GM12873 (cell line): ENCODE data around the gene DAPK1.

ENCODE experiments used
- TF ChIP-seq, protein P1 (sequence below): IDR thresholded peaks from 2 replicates; pipeline ENCODE4 v1.5.1; 2012; ENCODE audit warnings: low read depth, mild to moderate bottlenecking, moderate library complexity, low read length, control low read depth; ENCODE audit not compliant: insufficient read depth; ENCODE audit errors: missing control alignments

The DAPK1 gene

DNA sequence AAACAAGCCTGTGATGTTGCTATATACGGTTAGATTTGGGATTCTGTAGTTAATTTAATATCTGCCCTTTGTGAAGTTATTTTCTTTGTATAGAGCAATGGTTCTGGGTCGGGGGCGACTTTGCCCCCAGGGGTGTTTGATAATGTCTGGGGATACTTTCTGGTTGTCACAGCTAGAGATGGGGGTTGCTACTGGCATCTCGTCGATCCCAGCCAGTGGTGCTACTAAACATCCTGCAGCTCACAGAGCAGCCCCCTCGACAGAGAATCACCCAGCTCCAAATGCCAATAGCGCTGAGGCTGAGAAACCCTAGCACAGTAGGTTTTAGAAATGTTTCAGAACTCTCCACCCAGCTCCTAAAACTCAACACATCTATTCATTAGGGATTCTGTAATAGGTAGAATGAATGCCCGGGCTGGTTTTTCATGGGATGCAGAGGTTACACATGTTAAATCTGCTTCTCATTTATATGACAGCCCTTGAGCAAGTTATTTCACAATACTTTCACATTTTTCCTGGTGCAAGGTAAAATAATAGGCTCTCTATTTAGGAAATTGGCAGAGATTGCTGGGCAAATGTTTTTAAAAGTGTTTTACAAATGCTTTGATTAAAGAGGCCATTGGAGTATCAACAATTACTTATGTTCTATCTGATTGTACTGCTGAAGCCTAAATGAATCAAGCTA lies 153.1 kb downstream of the DAPK1 start:
- TF ChIP-seq, protein P1, sequence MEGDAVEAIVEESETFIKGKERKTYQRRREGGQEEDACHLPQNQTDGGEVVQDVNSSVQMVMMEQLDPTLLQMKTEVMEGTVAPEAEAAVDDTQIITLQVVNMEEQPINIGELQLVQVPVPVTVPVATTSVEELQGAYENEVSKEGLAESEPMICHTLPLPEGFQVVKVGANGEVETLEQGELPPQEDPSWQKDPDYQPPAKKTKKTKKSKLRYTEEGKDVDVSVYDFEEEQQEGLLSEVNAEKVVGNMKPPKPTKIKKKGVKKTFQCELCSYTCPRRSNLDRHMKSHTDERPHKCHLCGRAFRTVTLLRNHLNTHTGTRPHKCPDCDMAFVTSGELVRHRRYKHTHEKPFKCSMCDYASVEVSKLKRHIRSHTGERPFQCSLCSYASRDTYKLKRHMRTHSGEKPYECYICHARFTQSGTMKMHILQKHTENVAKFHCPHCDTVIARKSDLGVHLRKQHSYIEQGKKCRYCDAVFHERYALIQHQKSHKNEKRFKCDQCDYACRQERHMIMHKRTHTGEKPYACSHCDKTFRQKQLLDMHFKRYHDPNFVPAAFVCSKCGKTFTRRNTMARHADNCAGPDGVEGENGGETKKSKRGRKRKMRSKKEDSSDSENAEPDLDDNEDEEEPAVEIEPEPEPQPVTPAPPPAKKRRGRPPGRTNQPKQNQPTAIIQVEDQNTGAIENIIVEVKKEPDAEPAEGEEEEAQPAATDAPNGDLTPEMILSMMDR: no peak

DNA sequence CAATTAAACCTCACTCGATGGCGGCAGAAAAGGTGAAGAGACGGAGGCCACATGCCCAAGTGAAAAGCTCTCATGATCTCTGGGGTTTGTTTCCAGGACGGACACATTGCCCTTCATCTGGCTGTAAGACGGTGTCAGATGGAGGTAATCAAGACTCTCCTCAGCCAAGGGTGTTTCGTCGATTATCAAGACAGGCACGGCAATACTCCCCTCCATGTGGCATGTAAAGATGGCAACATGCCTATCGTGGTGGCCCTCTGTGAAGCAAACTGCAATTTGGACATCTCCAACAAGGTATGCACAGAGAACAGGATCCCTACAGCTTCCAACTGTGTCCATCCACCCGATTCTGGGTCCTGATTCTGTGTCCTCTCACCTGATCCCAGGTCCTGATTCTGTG lies 153.8 kb downstream of the DAPK1 start:
- TF ChIP-seq, protein P1: no peak

DNA sequence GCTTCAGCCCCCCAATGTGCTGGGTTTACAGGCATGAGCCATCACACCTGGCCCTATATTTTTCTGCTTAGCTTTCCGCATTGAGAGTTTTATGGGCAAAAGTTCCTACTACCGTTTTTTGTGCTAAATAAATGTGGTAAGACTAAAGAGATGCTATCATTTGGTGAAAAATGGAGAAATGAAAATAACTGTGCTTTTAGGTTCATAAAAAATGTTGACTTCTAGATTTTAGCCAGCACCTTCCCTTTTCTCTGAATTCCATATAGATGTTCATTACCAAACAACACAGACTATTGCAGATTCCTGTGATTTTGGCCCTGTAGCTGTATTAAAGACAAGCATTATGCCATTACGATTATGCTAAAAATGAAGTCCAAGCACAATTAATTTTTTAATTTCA lies 156.3 kb downstream of the DAPK1 start:
- TF ChIP-seq, protein P1: no peak

DNA sequence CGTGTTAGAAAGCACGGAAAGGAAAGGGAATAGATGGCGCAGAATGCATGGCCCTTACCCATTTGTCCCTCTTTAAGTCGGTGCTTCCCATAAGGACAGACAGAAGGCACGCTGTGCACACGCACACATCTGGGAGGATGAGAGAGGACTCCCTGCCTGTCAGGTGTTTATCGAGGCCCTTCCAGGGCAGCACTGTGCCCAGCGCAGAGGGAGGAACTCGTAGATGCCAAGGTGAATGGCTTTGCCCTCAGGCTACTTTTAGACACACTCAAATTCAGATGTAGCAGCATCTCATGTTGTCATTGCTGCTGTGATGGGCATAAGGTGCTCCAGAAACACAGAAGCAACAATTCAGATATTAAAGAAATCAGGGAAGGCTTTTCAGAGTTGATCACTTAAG lies 158.1 kb downstream of the DAPK1 start:
- TF ChIP-seq, protein P1: no peak

DNA sequence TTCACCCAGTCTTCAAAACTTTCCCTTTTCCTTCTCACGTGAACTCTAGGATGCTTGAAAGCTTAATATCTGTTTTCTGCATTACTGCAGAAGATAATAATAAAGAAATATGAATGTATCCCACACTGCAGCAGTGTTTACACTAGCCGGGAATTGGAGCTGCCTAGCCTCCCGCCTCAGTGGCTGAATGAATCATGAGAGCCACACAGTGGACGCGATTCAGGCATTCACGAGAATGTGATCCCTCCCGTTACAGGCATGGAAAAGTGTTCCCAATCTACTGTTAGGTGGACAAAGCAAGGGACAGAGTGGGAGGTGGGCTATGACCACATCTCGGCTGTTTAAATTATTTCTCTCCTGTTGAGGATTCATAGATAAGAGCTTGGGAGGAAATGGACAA lies 158.8 kb downstream of the DAPK1 start:
- TF ChIP-seq, protein P1: no peak

DNA sequence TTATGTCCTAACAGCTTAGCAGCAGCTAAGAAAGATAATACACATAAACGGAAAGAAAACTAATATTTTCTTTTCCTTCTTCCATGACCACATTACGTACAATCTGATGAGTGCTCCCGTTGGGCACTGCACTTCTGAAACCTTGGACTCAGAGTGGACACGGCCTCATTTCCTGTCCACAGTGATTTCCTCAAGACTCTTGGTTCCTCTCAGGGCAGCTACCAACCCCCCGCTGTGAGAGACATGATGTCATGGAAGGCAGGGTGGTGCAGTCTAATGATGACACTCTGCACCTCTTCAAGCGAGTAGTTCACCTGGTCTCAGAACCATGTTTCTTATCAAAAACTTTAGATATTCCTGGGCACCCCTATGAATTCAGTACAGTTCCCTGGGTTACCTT lies 159.5 kb downstream of the DAPK1 start:
- TF ChIP-seq, protein P1: no peak

DNA sequence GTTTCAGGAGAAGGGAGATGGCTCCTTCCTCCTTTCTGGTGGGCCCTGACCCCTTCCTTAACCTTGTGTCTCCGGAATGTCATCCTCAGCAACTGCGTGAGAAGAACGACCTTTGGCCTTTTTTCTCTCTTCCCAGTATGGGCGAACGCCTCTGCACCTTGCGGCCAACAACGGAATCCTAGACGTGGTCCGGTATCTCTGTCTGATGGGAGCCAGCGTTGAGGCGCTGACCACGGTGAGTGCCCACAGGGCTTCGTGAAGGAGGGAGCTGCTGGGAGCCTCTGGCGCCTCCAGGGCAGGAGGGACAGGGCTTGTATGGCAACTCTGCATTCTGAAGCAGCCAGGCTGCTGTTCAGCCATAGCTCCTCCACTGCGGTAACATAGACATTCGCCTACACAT lies 160.2 kb downstream of the DAPK1 start:
- TF ChIP-seq, protein P1: no peak
